Stimulated activated CD8-positive, alpha-beta memory T cell treated with anti-CD3 and anti-CD28 coated beads, Interleukin-12 subunit alpha, Interleukin-12 subunit beta, amount 100 ng/mL, for 4 hours (primary cell): ENCODE measurements around the gene IBTK.
"Not testable (repeated sequence)": the region's sequence is repeated elsewhere in the genome, so short reads cannot be mapped to it uniquely, and the experiment has no call there.

Experiments
- DNase-seq: peaks from one replicate; pipeline ENCODE4 v3.0.0-alpha.2; 2020; ENCODE audit warnings: low read depth

Gene IBTK

GRCh38 chr6:82176616-82177015 lies 70.9 kb downstream of the IBTK start:
- DNase-seq, result no peak

GRCh38 chr6:82172594-82172993 lies 75.0 kb downstream of the IBTK start:
- DNase-seq, result no peak

- DNase-seq, result no peak
Measured at GRCh38 chr6:82169138-82169876, 78.2 kb downstream of the IBTK start.

- DNase-seq, result no peak
Measured at GRCh38 chr6:82166493-82166892, 81.1 kb downstream of the IBTK start.

GRCh38 chr6:82160255-82160990 lies 87.1 kb downstream of the IBTK start:
- DNase-seq, result no peak

GRCh38 chr6:82152786-82153185 lies 94.8 kb downstream of the IBTK start:
- not testable (repeated sequence) for DNase-seq

- not testable (repeated sequence) for DNase-seq
Measured at GRCh38 chr6:82151147-82151546, 96.4 kb downstream of the IBTK start.

- DNase-seq, result no peak
Measured at GRCh38 chr6:82145926-82146452, 101.6 kb downstream of the IBTK start.

- no peak for DNase-seq
Measured at GRCh38 chr6:82144852-82145340, 102.6 kb downstream of the IBTK start.

GRCh38 chr6:82144007-82144851 lies 103.3 kb downstream of the IBTK start:
- DNase-seq, result no peak

GRCh38 chr6:82143041-82143481 lies 104.5 kb downstream of the IBTK start:
- no peak for DNase-seq

GRCh38 chr6:82142524-82142923 lies 105.0 kb downstream of the IBTK start:
- no peak for DNase-seq

GRCh38 chr6:82138075-82138791 lies 109.3 kb downstream of the IBTK start:
- no peak for DNase-seq

GRCh38 chr6:82131441-82131840 lies 116.1 kb downstream of the IBTK start:
- DNase-seq, result no peak

GRCh38 chr6:82129797-82130196 lies 117.7 kb downstream of the IBTK start:
- no peak for DNase-seq

- DNase-seq, result not testable (repeated sequence)
Measured at GRCh38 chr6:82128973-82129372, 118.6 kb downstream of the IBTK start.

GRCh38 chr6:82123632-82124031 lies 123.9 kb downstream of the IBTK start:
- no peak for DNase-seq
